Measurements from ENCODE around the gene YOD1. TPM values are rescaled to one million over a fixed set of nuclear protein-coding genes. Genes with fewer than 3 reads are reported as not detected.

Gene YOD1
- 3.0 and 3.8 TPM in 2 replicates for total RNA-seq (2014; rRNA removed; shearing (Covaris generic))

GRCh38 chr1:207051191-207051943 is at the start of gene YOD1:
Gene YOD1 (minus strand): TSS chr1:207051208. CDS start chr1:207051030, 178 bp downstream.
- no peak for DNase-seq
- Histone ChIP-seq H3K36me3 (no peaks in the 10 kb centered on the region), H3K4me3 (peak within 1 kb of the TSS; percentile 62), H3K27me3 (no peaks in the 10 kb centered on the region; the same call in 1 of the 2 replicates), H3K4me1 (no peaks in the 10 kb centered on the region), H3K27ac (peak within 1 kb of the TSS; percentile 47), H3K9me3 (replicated peaks) (no peaks in the 10 kb centered on the region)

DNA sequence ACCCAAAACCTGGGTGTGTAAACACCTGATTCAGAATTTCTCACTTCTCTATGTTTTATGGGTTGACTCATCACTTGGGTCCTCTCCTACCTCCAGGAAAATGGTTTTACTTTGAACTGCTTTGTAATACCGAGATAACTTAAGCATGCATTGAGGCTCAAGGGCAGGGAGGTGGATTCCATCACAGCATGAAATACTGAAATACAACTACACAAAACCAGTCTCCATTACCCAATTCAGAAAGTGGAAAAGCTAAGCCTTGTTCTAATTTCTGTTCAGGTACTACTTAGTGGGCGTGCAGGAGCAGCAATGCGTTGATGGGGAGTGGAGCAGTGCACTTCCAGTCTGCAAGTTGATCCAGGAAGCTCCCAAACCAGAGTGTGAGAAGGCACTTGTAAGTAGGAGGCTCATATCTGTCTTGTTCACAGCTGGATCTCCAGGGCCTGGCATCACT is 46.9 kb upstream of the YOD1 start:
- Histone ChIP-seq H3K36me3 (no peaks in the 10 kb centered on the region), H3K4me1 (no peaks in the 10 kb centered on the region), H3K27me3 (peaks cover 12% of the 10 kb centered on the region), H3K9me3 (replicated peaks) (no peaks in the 10 kb centered on the region), H3K27ac (no peak overlapping the region), H3K4me3 (no peak overlapping the region)
- no peak for DNase-seq

DNA sequence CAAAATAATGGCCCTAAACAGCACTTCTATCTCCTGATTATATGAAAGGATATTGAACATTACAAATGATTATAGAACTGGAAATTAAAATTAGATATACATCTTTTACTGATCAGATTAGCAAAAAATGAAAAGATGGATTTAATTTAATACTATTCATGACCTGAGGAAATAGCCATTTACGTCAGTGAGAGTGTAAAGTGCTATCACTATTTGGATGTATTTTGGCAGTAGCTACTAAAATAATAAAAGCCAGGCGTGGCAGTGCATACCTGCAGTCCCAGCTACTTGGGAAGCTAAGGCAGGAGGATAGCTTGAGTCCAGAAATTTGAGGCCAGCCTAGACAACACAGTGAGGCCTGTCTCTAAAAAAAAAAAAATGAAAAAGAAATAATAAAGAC is 42.9 kb upstream of the YOD1 start:
- Histone ChIP-seq H3K4me1 (no peaks in the 10 kb centered on the region), H3K27ac (no peak overlapping the region), H3K9me3 (replicated peaks) (no peaks in the 10 kb centered on the region), H3K4me3 (no peak overlapping the region), H3K36me3 (no peaks in the 10 kb centered on the region), H3K27me3 (peaks cover 8% of the 10 kb centered on the region; the same call in 1 of the 2 replicates)
- no peak for DNase-seq

DNA sequence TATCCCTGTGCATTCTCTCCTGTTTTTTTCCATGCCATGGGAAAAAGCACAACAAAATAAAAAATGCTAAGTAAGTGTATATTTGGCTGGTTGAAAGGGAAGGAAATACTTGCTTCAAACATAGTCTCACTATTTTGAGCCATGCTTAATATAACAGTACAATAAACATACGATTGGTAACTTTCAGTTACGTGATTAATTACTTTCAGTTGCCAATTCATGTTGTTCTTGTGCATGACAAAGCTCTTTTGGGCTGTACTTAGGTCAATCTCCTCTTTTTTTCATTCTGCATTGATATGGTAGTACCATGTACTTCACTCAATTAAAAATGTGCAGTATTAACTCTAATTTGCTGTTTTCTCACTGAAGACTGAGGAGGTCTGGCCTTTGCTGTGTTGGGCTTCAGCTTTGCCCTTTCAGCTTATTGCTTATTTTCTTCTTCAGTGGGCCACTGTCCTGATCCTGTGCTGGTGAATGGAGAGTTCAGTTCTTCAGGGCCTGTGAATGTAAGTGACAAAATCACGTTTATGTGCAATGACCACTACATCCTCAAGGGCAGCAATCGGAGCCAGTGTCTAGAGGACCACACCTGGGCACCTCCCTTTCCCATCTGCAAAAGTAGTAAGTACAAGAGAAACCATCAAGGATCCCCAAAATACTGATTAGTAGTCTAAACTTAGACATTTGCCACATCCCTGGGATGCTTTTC is 40.3 kb upstream of the YOD1 start:
- no peak overlapping the region for H3K4me3 ChIP-seq
- 0 out of 2 replicates have a peak, but pooled peaks cover 5% of the 10 kb centered on the region for H3K4me1 ChIP-seq
- no peak for DNase-seq
- peaks cover 8% of the 10 kb centered on the region; the same call in 1 of the 2 replicates for H3K27me3 ChIP-seq
- no peaks in the 10 kb centered on the region for H3K36me3 ChIP-seq
- no peak overlapping the region for H3K27ac ChIP-seq
- H3K9me3 ChIP-seq (replicated peaks) = no peaks in the 10 kb centered on the region

GRCh38 chr1:207089627-207090355 is 38.8 kb upstream of the YOD1 start:
- 0 out of 2 replicates have a peak, but pooled peaks cover 5% of the 10 kb centered on the region for H3K4me1 ChIP-seq
- no peak overlapping the region for H3K4me3 ChIP-seq
- H3K36me3 ChIP-seq = no peaks in the 10 kb centered on the region
- H3K27ac ChIP-seq = no peak overlapping the region
- DNase-seq = no peak
- H3K27me3 ChIP-seq = peaks cover 6% of the 10 kb centered on the region; the same call in 1 of the 2 replicates
- no peaks in the 10 kb centered on the region for H3K9me3 ChIP-seq (replicated peaks)

DNA sequence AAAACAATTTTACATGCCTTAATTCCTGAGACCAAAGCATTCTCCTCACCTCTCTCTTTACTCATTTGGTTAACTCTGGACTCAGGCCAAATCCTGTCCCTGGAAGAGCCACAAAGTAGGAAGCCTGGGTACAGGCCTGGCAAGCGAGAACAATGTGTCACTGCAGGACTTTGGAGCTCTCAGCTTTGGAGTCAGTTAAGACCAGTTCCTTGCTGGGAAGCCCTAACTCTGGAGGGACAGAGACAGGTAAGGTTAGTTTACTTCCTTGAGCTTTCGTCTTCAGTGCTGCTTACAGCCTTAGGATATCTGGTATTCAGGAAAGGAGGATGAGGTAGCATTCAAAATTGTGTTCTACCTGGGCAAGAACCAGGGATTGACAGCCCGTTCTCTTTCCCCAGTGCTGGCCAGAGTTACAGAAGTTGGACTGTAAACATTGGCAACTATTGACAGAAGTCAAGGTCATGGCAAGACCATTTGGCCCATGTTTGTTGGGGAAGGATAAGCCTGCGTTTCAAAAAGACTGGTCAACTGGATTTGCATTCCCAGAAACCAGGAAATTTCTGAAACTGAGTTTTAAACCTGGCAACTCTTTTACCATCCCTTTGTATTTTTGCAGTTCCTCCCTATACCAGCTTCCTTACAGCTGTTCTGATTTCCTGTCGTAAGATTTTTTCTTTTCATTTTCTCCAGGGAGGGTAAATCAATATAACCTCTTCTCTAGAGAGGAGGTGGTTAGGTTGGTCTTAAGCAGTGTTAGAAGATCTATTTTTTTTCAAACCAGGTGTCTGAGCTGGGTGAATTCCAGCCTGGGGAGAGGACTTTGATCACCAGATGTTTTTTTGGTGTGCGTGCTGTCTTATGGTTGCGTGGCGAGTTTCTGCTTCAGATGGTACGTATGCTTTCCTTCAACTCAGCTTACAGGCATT is 38.0 kb upstream of the YOD1 start, which contains the start of gene C4BPB:
TSS of gene C4BPB (plus strand) at position 160 of the 926 bp plus-strand sequence. CDS start at position 832, 672 bp downstream.
- peak; percentile 17 to 29 for DNase-seq
- Histone ChIP-seq H3K4me3 (no peak within 1 kb of the TSS), H3K27me3 (no peaks in the 10 kb centered on the region), H3K36me3 (no peaks in the 10 kb centered on the region), H3K4me1 (0 out of 2 replicates have a peak, but pooled peaks cover 5% of the 10 kb centered on the region), H3K27ac (no peak within 1 kb of the TSS), H3K9me3 (replicated peaks) (no peaks in the 10 kb centered on the region)

DNA sequence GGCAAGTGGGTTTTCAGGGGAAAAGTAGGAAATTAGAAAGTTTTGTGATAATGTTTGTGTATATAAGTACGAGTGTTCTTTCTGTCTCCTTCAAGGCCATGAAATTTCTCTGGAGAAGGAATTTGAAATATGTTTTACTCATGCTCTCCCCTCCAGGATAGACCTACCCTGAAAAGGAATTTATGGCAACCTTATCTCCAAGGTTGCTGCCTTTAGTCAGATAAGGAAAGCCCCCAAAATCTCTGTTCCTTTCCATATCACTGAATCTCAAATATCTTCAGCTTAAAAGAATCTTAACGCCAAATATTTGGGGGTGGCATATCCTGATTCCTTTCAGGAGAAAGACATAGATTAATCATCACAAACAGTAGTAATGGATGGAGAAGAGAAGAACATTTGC is 37.2 kb upstream of the YOD1 start:
- H3K27me3 ChIP-seq = no peaks in the 10 kb centered on the region
- no peak for DNase-seq
- H3K4me3 ChIP-seq = no peak overlapping the region
- H3K9me3 ChIP-seq (replicated peaks) = no peaks in the 10 kb centered on the region
- no peaks in the 10 kb centered on the region for H3K36me3 ChIP-seq
- H3K27ac ChIP-seq = no peak overlapping the region
- H3K4me1 ChIP-seq = 0 out of 2 replicates have a peak, but pooled peaks cover 5% of the 10 kb centered on the region

DNA sequence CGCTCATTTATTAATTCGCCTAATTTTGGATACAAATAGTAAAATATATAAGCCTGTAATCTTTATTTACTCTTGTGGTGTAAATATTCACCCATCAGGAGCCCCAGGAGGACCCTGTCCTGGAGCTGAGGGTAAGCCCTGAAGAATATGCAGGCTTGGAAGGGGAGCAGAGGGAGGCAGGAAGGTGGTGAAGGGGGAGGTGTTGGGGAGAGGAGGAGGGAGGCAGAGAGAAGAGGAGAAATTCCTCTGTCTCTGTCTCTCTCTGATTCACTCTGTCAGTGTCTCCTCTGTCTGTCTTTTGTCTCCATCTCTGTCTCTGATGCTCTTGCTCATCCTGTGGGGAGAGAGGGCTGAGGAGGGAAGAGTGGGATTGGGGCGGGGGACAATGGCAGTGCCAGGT is 34.9 kb upstream of the YOD1 start:
- no peak for DNase-seq
- Histone ChIP-seq H3K27ac (no peak overlapping the region), H3K36me3 (no peaks in the 10 kb centered on the region), H3K4me1 (0 out of 2 replicates have a peak, but pooled peaks cover 5% of the 10 kb centered on the region), H3K4me3 (no peak overlapping the region), H3K27me3 (0 out of 2 replicates have a peak, but pooled peaks cover 8% of the 10 kb centered on the region), H3K9me3 (replicated peaks) (no peaks in the 10 kb centered on the region)

GRCh38 chr1:207084701-207085180 is 33.7 kb upstream of the YOD1 start:
- no peak overlapping the region for H3K27ac ChIP-seq
- H3K36me3 ChIP-seq = no peaks in the 10 kb centered on the region
- peak; percentile 56 to 81 for DNase-seq

DNA sequence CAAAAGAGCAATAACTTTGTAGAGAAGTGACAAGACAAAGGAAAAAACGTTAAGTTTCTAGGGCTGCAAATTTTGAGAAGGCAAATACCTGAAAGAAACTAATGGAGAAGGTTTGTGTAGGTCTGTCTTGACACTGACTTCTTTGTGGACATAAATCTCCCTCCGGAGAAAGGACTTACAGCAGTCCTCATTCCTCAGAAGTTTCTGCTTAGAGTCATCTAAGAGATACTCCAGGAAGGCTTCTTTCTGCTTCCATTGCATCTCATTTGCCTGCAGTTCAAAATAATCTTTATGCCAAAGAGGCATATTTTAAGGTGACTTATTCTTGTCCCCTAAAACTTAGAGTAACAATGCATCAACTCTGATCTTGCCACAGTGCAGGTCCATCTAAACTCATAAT is 33.2 kb upstream of the YOD1 start:
- Histone ChIP-seq H3K27ac (no peak overlapping the region), H3K4me1 (0 out of 2 replicates have a peak, but pooled peaks cover 5% of the 10 kb centered on the region), H3K9me3 (replicated peaks) (no peaks in the 10 kb centered on the region), H3K27me3 (0 out of 2 replicates have a peak, but pooled peaks cover 8% of the 10 kb centered on the region), H3K36me3 (no peaks in the 10 kb centered on the region), H3K4me3 (no peak overlapping the region)
- DNase-seq = no peak

More at GRCh38 chr1:207084701-207085180, 33.7 kb upstream of the YOD1 start:
- H3K4me3 ChIP-seq = no peak overlapping the region
- 0 out of 2 replicates have a peak, but pooled peaks cover 8% of the 10 kb centered on the region for H3K27me3 ChIP-seq
- no peaks in the 10 kb centered on the region for H3K9me3 ChIP-seq (replicated peaks)
- 0 out of 2 replicates have a peak, but pooled peaks cover 5% of the 10 kb centered on the region for H3K4me1 ChIP-seq

- Histone ChIP-seq H3K36me3 (no peaks in the 10 kb centered on the region), H3K9me3 (replicated peaks) (no peaks in the 10 kb centered on the region), H3K4me3 (no peak overlapping the region), H3K27ac (no peak overlapping the region), H3K27me3 (0 out of 2 replicates have a peak, but pooled peaks cover 8% of the 10 kb centered on the region), H3K4me1 (no peaks in the 10 kb centered on the region)
- DNase-seq = no peak
These were observed 30.8 kb upstream of the YOD1 start for GRCh38 chr1:207081806-207082205.

DNA sequence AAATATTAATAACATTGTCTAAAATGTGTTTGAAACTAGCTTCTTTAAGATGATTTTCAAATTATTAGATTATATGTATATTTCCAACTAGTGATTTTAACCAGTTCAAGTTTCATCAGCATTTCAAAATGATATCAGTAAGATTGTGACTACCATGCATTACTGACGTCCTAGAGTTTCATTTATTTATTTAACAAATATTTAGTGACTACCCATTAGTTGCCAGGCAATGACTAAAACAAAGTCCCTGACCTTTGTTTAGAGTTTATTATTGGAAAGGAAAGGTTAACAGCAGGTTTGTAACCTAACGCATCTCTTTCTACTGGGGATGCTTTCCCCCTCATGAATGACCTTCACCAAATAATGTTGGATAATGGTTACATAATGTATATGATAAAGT is 30.1 kb upstream of the YOD1 start:
- no peak for DNase-seq
- no peaks in the 10 kb centered on the region for H3K36me3 ChIP-seq
- 0 out of 2 replicates have a peak, but pooled peaks cover 8% of the 10 kb centered on the region for H3K27me3 ChIP-seq
- H3K9me3 ChIP-seq (replicated peaks) = no peaks in the 10 kb centered on the region
- H3K4me3 ChIP-seq = no peak overlapping the region
- H3K27ac ChIP-seq = no peak overlapping the region
- no peaks in the 10 kb centered on the region for H3K4me1 ChIP-seq

- H3K4me1 ChIP-seq = no peaks in the 10 kb centered on the region
- 0 out of 2 replicates have a peak, but pooled peaks cover 8% of the 10 kb centered on the region for H3K27me3 ChIP-seq
- no peaks in the 10 kb centered on the region for H3K36me3 ChIP-seq
- H3K4me3 ChIP-seq = no peak overlapping the region
- no peak overlapping the region for H3K27ac ChIP-seq
- no peaks in the 10 kb centered on the region for H3K9me3 ChIP-seq (replicated peaks)
- no peak for DNase-seq
These were observed 28.8 kb upstream of the YOD1 start for GRCh38 chr1:207079706-207080241.

Data from SJCRH30 (cell line).